ENCODE data around the gene ZNF627. TPM values are rescaled to one million over a fixed set of nuclear protein-coding genes. Genes with fewer than 3 reads are reported as not detected.

The ZNF627 gene
- total and polyA plus RNA-seq, 2 of the 8 experiments (the other 6 are each of a cell fraction or from before 2014, with no cell fraction given) = 7.2 to 13.7 TPM

- TF ChIP-seq TEAD4 (IDR thresholded peaks at IDR 0.05; ENCODE audit: low read depth, low read length) = no peak
These were observed 15.5 kb upstream of the ZNF627 start (continued) for GRCh38 chr19:11581740-11582139.
